ENCODE data around the gene ZNF385C. TPM values are rescaled to one million over a fixed set of nuclear protein-coding genes. Genes with fewer than 3 reads are reported as not detected.

The ZNF385C gene
- total and polyA plus RNA-seq, 4 donors = 0.03 to 0.19 (median 0.06) TPM; not detected in 1

DNA sequence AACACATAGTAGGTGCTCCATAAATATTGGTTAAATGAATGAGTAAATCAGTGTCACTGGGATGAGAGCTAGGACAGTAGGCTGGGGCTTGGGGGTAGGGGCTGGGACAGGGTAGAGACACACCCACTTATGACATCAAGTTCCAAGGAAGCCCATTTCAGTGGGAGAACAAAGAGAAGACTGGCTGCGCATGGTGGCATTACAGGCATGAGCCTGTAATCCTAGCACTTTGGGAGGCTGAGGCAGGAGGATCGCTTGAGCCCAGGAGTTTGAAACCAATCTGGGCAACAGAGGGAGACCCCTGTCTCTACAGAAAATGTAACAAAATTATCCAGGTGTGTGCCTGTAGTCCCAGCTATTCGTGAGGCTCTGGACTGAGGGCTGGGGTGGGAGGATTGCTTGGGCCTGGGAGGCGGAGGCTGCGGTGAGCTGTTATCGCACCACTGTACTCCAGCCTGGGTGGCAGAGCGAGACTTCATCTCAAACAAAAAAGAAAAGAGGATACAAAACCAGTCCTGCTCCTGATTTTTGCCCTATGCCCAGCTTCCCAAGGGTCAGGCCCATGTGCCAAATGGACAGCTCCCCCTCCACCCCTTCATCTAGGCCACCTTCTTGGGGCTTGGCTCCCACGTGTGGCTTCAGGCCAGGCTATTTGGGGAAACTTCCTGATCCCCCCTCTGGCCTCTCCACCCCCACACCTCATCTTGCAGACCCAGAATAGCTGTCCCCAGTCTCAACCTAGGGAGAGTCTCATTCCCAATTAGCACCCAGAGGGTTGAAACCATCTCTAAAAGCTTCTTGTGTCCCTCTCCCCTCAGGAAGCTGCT, 7.1 kb downstream of the ZNF385C start:
- Histone ChIP-seq H3K27ac (ENCODE audit: low read depth in 1 of 2, low read length in 2 of 2) (no peak overlapping the region), H3K4me1 (ENCODE audit: control insufficient read depth in 4 of 4, insufficient read depth in 4 of 4, low read length in 3 of 4) (peaks cover 2 to 21% (median 13%) of the 10 kb centered on the region in 4 donors), H3K4me3 (ENCODE audit: low read depth in 1 of 3, low read length in 3 of 3) (no peak overlapping the region), H3K9ac (ENCODE audit: low read depth in 1 of 2, low read length in 2 of 2) (no peak overlapping the region), H3K9me3 (ENCODE audit: control insufficient read depth in 4 of 4, low read length in 3 of 4) (no peaks in the 10 kb centered on the region), H3K27me3 (ENCODE audit: control insufficient read depth in 4 of 4, insufficient read depth in 4 of 4, low read length in 3 of 4) (no peaks in the 10 kb centered on the region), H3K36me3 (ENCODE audit: control insufficient read depth in 4 of 4, insufficient read depth in 3 of 4, low read depth in 1 of 4, low read length in 3 of 4) (no peaks in the 10 kb centered on the region)
- TF ChIP-seq FOXA1 (IDR thresholded peaks at IDR 0.05) (no peak), HNF4G (IDR thresholded peaks at IDR 0.05) (no peak), JUND (IDR thresholded peaks at IDR 0.05) (no peak), RAD21 (IDR thresholded peaks at IDR 0.05) (no peak), HNF4A (conservative IDR thresholded peaks at IDR 0.05) (no peak), EGR1 (IDR thresholded peaks at IDR 0.05; ENCODE audit: low read depth in 2 of 2) (no peak), FOXA2 (IDR thresholded peaks at IDR 0.05) (no peak), RXRA (IDR thresholded peaks at IDR 0.05) (no peak)
- TF ChIP-seq, protein P1, sequence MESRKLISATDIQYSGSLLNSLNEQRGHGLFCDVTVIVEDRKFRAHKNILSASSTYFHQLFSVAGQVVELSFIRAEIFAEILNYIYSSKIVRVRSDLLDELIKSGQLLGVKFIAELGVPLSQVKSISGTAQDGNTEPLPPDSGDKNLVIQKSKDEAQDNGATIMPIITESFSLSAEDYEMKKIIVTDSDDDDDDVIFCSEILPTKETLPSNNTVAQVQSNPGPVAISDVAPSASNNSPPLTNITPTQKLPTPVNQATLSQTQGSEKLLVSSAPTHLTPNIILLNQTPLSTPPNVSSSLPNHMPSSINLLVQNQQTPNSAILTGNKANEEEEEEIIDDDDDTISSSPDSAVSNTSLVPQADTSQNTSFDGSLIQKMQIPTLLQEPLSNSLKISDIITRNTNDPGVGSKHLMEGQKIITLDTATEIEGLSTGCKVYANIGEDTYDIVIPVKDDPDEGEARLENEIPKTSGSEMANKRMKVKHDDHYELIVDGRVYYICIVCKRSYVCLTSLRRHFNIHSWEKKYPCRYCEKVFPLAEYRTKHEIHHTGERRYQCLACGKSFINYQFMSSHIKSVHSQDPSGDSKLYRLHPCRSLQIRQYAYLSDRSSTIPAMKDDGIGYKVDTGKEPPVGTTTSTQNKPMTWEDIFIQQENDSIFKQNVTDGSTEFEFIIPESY (IDR thresholded peaks at IDR 0.05) = no peak
- DNase-seq (ENCODE audit: low spot score) = no peak
- 87% methylated on average over 8 of the region's 8 CpGs for WGBS

DNA sequence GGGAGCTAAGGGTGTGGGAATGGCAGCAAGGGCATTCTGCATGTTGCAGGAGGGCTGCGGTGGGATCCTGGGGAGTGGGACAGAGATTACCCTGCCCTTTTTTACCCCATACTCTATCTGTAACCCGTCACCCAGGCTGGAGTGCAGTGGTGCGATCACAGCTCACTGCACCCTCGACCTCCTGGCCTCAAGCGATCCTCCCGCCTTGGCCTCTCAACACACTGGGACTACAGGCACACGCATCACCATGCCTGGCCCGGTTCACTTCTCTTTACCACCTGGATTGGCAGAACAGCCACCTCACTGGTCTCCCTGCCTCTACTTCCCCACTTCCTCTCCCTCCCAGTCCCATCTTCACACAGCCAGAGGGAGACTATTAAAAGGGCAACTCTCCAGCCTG, 9.5 kb downstream of the ZNF385C start:
- WGBS = 89% methylated on average over 8 of the region's 8 CpGs

More for the DNA sequence above, 9.5 kb downstream of the ZNF385C start:
- Histone ChIP-seq H3K9me3 (ENCODE audit: control insufficient read depth in 4 of 4, low read length in 3 of 4) (no peaks in the 10 kb centered on the region), H3K4me1 (ENCODE audit: control insufficient read depth in 4 of 4, insufficient read depth in 4 of 4, low read length in 3 of 4) (peaks cover 2 to 17% (median 10%) of the 10 kb centered on the region in 4 donors), H3K36me3 (ENCODE audit: control insufficient read depth in 4 of 4, insufficient read depth in 3 of 4, low read depth in 1 of 4, low read length in 3 of 4) (no peaks in the 10 kb centered on the region), H3K27me3 (ENCODE audit: control insufficient read depth in 4 of 4, insufficient read depth in 4 of 4, low read length in 3 of 4) (no peaks in the 10 kb centered on the region), H3K9ac (ENCODE audit: low read depth in 1 of 2, low read length in 2 of 2) (no peak overlapping the region), H3K4me3 (ENCODE audit: low read depth in 1 of 3, low read length in 3 of 3) (no peak overlapping the region), H3K27ac (ENCODE audit: low read depth in 1 of 2, low read length in 2 of 2) (no peak overlapping the region)
- no peak for DNase-seq (ENCODE audit: low spot score)
- TF ChIP-seq, protein P2, sequence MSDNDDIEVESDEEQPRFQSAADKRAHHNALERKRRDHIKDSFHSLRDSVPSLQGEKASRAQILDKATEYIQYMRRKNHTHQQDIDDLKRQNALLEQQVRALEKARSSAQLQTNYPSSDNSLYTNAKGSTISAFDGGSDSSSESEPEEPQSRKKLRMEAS (IDR thresholded peaks at IDR 0.05) = no peak
- TF ChIP-seq JUND (IDR thresholded peaks at IDR 0.05) (no peak), EGR1 (IDR thresholded peaks at IDR 0.05; ENCODE audit: low read depth in 2 of 2) (no peak), SP1 (IDR thresholded peaks at IDR 0.05) (no peak), TAF1 (conservative IDR thresholded peaks at IDR 0.05) (no peak), RAD21 (IDR thresholded peaks at IDR 0.05) (no peak), RXRA (IDR thresholded peaks at IDR 0.05) (no peak), HNF4A (conservative IDR thresholded peaks at IDR 0.05) (no peak), FOXA1 (IDR thresholded peaks at IDR 0.05) (no peak)
- TF ChIP-seq, protein P1 (IDR thresholded peaks at IDR 0.05) = no peak
